CD14-positive monocyte (primary cell): ENCODE data around the gene PERCC1. TPM values are rescaled to one million over a fixed set of nuclear protein-coding genes. Genes with fewer than 3 reads are reported as not detected.

Source experiments
- DNase-seq, 3 donors: peaks; one replicate each; pipeline ENCODE4 v3.0.0-alpha.2; 2011 to 2022
- H2AFZ ChIP-seq: 2 replicates; pipeline ENCODE4 v1.6.0; 2012; ENCODE audit warnings: mild to moderate bottlenecking, low read depth, low read length, inconsistent platforms; ENCODE audit not compliant: insufficient read depth, poor library complexity, severe bottlenecking
- H3K27ac ChIP-seq, 2 donors: 1 replicate in 1 of 2; 2 replicates in 1 of 2; pipeline ENCODE4 v1.5.1; 2012 to 2013; ENCODE audit warnings: low read length in 2 of 2, control low read depth in 1 of 2, inconsistent platforms in 1 of 2, low read depth in 1 of 2, mild to moderate bottlenecking in 1 of 2
- H3K27me3 ChIP-seq, 2 donors: one replicate each; pipeline versions ENCODE4 v1.6.0 to v1.6.1; 2011 to 2013; ENCODE audit warnings: low read length in 2 of 2; ENCODE audit not compliant: control insufficient read depth in 2 of 2, insufficient read depth in 2 of 2
- H3K36me3 ChIP-seq, 2 donors: replicated peaks in 1 of 2; 1 replicate in 1 of 2; 2 replicates in 1 of 2; pipeline versions ENCODE4 v1.5.1 to v1.6.1; 2012 to 2013; ENCODE audit warnings: low read length in 2 of 2, control low read depth in 1 of 2, inconsistent platforms in 1 of 2, mild to moderate bottlenecking in 1 of 2; ENCODE audit not compliant: insufficient read depth in 2 of 2, control insufficient read depth in 1 of 2
- H3K4me1 ChIP-seq, 2 donors: 1 replicate in 1 of 2; 2 replicates in 1 of 2; pipeline versions ENCODE4 v1.5.1 to v1.6.1; 2012 to 2013; ENCODE audit warnings: low read length in 2 of 2, control low read depth in 1 of 2, inconsistent platforms in 1 of 2, mild to moderate bottlenecking in 1 of 2, moderate library complexity in 1 of 2; ENCODE audit not compliant: insufficient read depth in 2 of 2, control insufficient read depth in 1 of 2
- H3K4me2 ChIP-seq: replicated peaks from 2 replicates; pipeline ENCODE3; 2012; ENCODE audit warnings: low read length, moderate library complexity, mild to moderate bottlenecking; ENCODE audit not compliant: poor library complexity, severe bottlenecking; ENCODE audit errors: extremely low read depth
- H3K4me3 ChIP-seq, 3 experiments: fragments of 200-600 bp in 1 of 3; sonication (generic) in 1 of 3; replicated peaks in 1 of 3; 1 replicate in 2 of 3; 2 replicates in 1 of 3; pipeline ENCODE4 v1.5.1; 2011 to 2013; ENCODE audit warnings: low read length in 3 of 3, mild to moderate bottlenecking in 3 of 3, control low read depth in 2 of 3, low read depth in 2 of 3, inconsistent platforms in 1 of 3, moderate library complexity in 1 of 3
- H3K79me2 ChIP-seq: 2 replicates; pipeline ENCODE4 v1.6.0; 2012; ENCODE audit warnings: mild to moderate bottlenecking, control low read depth, inconsistent platforms, low read length, moderate library complexity; ENCODE audit not compliant: insufficient read depth
- H3K9ac ChIP-seq: 2 replicates; pipeline ENCODE4 v1.6.0; 2017; ENCODE audit warnings: low read length, mild to moderate bottlenecking; ENCODE audit not compliant: insufficient read depth, poor library complexity, severe bottlenecking
- H3K9me3 ChIP-seq, 2 donors: replicated peaks in 1 of 2; 1 replicate in 1 of 2; 2 replicates in 1 of 2; pipeline versions ENCODE4 v1.5.1 to v1.6.1; 2012 to 2013; ENCODE audit warnings: low read length in 2 of 2, control low read depth in 1 of 2; ENCODE audit not compliant: control insufficient read depth in 1 of 2, insufficient read depth in 1 of 2
- H4K20me1 ChIP-seq: 2 replicates; pipeline ENCODE4 v1.6.0; 2012; ENCODE audit warnings: mild to moderate bottlenecking, low read length, control low read depth, moderate library complexity; ENCODE audit not compliant: insufficient read depth
- H3K27ac Mint-ChIP-seq, 7 donors: one replicate each; pipeline ENCODE4 v1.8.0; 2020; ENCODE audit warnings: mild to moderate bottlenecking in 7 of 7, mixed read lengths in 7 of 7, moderate library complexity in 6 of 7, inconsistent platforms in 2 of 7
- H3K27me3 Mint-ChIP-seq, 3 donors: one replicate each; pipeline ENCODE4 v1.8.0; 2021 to 2022; ENCODE audit warnings: low read depth in 3 of 3, mild to moderate bottlenecking in 3 of 3, mixed read lengths in 3 of 3, moderate library complexity in 3 of 3, inconsistent platforms in 1 of 3
- H3K36me3 Mint-ChIP-seq, 2 donors: one replicate each; pipeline ENCODE4 v1.8.0; 2020; ENCODE audit warnings: mixed read lengths in 2 of 2, inconsistent platforms in 1 of 2, mild to moderate bottlenecking in 1 of 2
- H3K4me1 Mint-ChIP-seq: one replicate; pipeline ENCODE4 v1.8.0; 2020; ENCODE audit warnings: mild to moderate bottlenecking, mixed read lengths
- H3K4me3 Mint-ChIP-seq, 2 donors: one replicate each; pipeline ENCODE4 v1.8.0; 2020; ENCODE audit warnings: mild to moderate bottlenecking in 2 of 2, mixed read lengths in 2 of 2, moderate library complexity in 1 of 2
- H3K9me3 Mint-ChIP-seq, 7 donors: one replicate each; pipeline ENCODE4 v1.8.0; 2020 to 2022; ENCODE audit warnings: mixed read lengths in 7 of 7, mild to moderate bottlenecking in 6 of 7, moderate library complexity in 6 of 7, inconsistent platforms in 2 of 7
- WGBS: methylation state at CpG from one replicate; pipeline ENCODE4 v1.1.5; 2013; ENCODE audit warnings: missing lambda C conversion rate; ENCODE audit not compliant: insufficient coverage; 5-methylcytosine and 5-hydroxymethylcytosine counted together
- intact Hi-C, 2 donors: fragments of 100-400 bp; cut with micrococcal nuclease; formaldehyde crosslinking; loops; one replicate each; pipeline versions ENCODE4 v1.15.0 to v1.15.1; 2023
- polyA plus RNA-seq, 3 donors: library from polyadenylated mRNA; depleted of rRNA in 1 of 3; unstranded in 2 of 3; stranded (reverse) in 1 of 3; fragments of 300-500 nt in 2 of 3; fragments of >200 nt in 1 of 3; fragmentation: Illumina TruSeq in 2 of 3; gene quantifications; 1 replicate in 2 of 3; 2 replicates in 1 of 3; pipeline ENCODE4 v1.2.3, GENCODE V29; 2012 to 2021
- TF ChIP-seq, protein P1 (sequence below): fragments of 200-600 bp; IDR thresholded peaks from one replicate; pipeline ENCODE4 v1.8.0; 2022; ENCODE audit warnings: antibody characterized with exemption, mild to moderate bottlenecking

The PERCC1 gene
- polyA plus RNA-seq, 3 donors, result not detected

- H3K9me3 Mint-ChIP-seq, result peaks cover 0 to 5% (median 3%) of the 10 kb centered on the region in 7 donors
- H3K27me3 Mint-ChIP-seq, result no peaks in the 10 kb centered on the region
Observed at GRCh38 chr16:1420111-1420539, 10.8 kb upstream of the PERCC1 start.

DNA sequence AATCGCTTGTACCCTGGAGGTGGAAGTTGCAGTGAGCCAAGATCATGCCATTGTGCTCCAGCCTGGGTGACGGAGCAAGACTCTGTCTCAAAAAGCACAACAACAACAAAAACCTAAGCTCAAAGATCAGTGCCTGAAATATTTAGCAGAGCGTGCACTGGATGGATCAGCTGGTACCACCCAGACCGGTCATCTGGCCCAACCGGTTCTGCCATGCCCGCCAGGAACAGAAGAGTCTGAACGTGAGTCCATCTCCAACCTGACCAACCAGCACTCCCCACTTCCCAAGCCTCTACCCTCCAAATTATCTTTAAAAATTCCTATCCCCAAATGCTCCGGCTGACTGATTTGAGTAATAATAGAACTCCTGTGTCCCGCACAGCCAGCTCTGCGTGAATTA lies 8.8 kb upstream of the PERCC1 start:
- no peak overlapping the region for H3K4me2 ChIP-seq
- WGBS, result 85% methylated on average over 9 of the region's 10 CpGs

More at GRCh38 chr16:1420111-1420539, 10.8 kb upstream of the PERCC1 start:
- peaks cover 2 to 5% of the 10 kb centered on the region in 2 donors for H3K36me3 Mint-ChIP-seq
- H3K9me3 ChIP-seq, result no peaks in the 10 kb centered on the region
- H3K9ac ChIP-seq, result peak overlapping the region; percentile 80
- H2AFZ ChIP-seq, result peak overlapping the region; percentile 87
- H3K27ac Mint-ChIP-seq, result peak overlapping the region; percentile 72 to 96 (median 94)
- 4% methylated on average over 20 of the region's 22 CpGs for whole genome bisulfite sequencing
- H4K20me1 ChIP-seq, result no peaks in the 10 kb centered on the region
- peak overlapping the region; percentile 97 for H3K4me2 ChIP-seq
- peaks cover 25% of the 10 kb centered on the region for H3K79me2 ChIP-seq
- TF ChIP-seq, protein P1, sequence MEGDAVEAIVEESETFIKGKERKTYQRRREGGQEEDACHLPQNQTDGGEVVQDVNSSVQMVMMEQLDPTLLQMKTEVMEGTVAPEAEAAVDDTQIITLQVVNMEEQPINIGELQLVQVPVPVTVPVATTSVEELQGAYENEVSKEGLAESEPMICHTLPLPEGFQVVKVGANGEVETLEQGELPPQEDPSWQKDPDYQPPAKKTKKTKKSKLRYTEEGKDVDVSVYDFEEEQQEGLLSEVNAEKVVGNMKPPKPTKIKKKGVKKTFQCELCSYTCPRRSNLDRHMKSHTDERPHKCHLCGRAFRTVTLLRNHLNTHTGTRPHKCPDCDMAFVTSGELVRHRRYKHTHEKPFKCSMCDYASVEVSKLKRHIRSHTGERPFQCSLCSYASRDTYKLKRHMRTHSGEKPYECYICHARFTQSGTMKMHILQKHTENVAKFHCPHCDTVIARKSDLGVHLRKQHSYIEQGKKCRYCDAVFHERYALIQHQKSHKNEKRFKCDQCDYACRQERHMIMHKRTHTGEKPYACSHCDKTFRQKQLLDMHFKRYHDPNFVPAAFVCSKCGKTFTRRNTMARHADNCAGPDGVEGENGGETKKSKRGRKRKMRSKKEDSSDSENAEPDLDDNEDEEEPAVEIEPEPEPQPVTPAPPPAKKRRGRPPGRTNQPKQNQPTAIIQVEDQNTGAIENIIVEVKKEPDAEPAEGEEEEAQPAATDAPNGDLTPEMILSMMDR, result no peak
- no peaks in the 10 kb centered on the region for H3K36me3 ChIP-seq
- peaks cover 18 to 21% of the 10 kb centered on the region in 2 donors for H3K4me1 ChIP-seq
- intact Hi-C loops, result loop anchor here (1.0 to 10.0 kb wide), 6 partner anchors 53 to 365 kb away; partner anchors contain the start of genes CRAMP1 (in 1 of the 2), EME2 (in 1 of the 2), IFT140 (in 1 of the 2) and MAPK8IP3 (in 1 of the 2)
- no peak for DNase-seq
- peak overlapping the region; percentile 64 to 96 (median 69) for H3K4me3 ChIP-seq
- peaks cover 20% of the 10 kb centered on the region for H3K4me1 Mint-ChIP-seq
- no peaks in the 10 kb centered on the region for H3K27me3 ChIP-seq
- peak overlapping the region; percentile 72 to 87 for H3K27ac ChIP-seq
- peak overlapping the region; percentile 86 to 93 for H3K4me3 Mint-ChIP-seq

More for the DNA sequence above, 8.8 kb upstream of the PERCC1 start:
- peaks cover 25% of the 10 kb centered on the region for H3K79me2 ChIP-seq
- Mint-ChIP-seq H3K4me3 (peak overlapping the region in 1 of 2 donors; percentile 20), H3K9me3 (peaks cover 0 to 5% (median 3%) of the 10 kb centered on the region in 7 donors), H3K36me3 (peaks cover 2 to 5% of the 10 kb centered on the region in 2 donors), H3K4me1 (peaks cover 19% of the 10 kb centered on the region), H3K27me3 (no peaks in the 10 kb centered on the region), H3K27ac (peak overlapping the region in 6 of 7 donors; percentile 86 to 96 (median 95))
- H3K36me3 ChIP-seq, result no peaks in the 10 kb centered on the region
- H3K27me3 ChIP-seq, result no peaks in the 10 kb centered on the region
- no peak for DNase-seq
- H2AFZ ChIP-seq, result no peak overlapping the region
- H3K4me1 ChIP-seq, result peaks cover 18% of the 10 kb centered on the region in 2 donors
- no peaks in the 10 kb centered on the region for H3K9me3 ChIP-seq
- no peak overlapping the region for H3K4me3 ChIP-seq
- no peaks in the 10 kb centered on the region for H4K20me1 ChIP-seq
- intact Hi-C loops, result loop anchor here (5.0 to 10.0 kb wide), 5 partner anchors 70 to 363 kb away; partner anchors contain the start of genes CRAMP1 (in 1 of the 2), EME2 (in 1 of the 2), IFT140 (in 1 of the 2) and MAPK8IP3 (in 1 of the 2)
- TF ChIP-seq, protein P1, result no peak
- no peak overlapping the region for H3K27ac ChIP-seq
- no peak overlapping the region for H3K9ac ChIP-seq
